Fibroblast of villous mesenchyme (primary cell): ENCODE results near the gene EIF5AL1. TPM values are rescaled to one million over a fixed set of nuclear protein-coding genes. Genes with fewer than 3 reads are reported as not detected.
"Not testable (repeated sequence)": the region's sequence is repeated elsewhere in the genome, so short reads cannot be mapped to it uniquely, and the experiment has no call there.

Source experiments
- DNase-seq: peaks from one replicate; pipeline ENCODE4 v3.0.0-alpha.2; 2010; ENCODE audit warnings: low read depth
- H3K4me3 ChIP-seq: 2 replicates; pipeline ENCODE4 v1.5.1; 2011; ENCODE audit warnings: low read depth, mild to moderate bottlenecking, low read length
- total RNA-seq: library from RNA; depleted of rRNA; stranded (reverse); fragments of >200 nt; gene quantifications from 2 replicates; pipeline ENCODE4 v1.2.3, GENCODE V29; 2012
- TF ChIP-seq, protein P1 (sequence below): IDR thresholded peaks from 2 replicates; pipeline ENCODE4 v1.5.1; 2012; ENCODE audit warnings: low read depth, mild to moderate bottlenecking, low read length; ENCODE audit not compliant: insufficient read depth

Gene EIF5AL1
- total RNA-seq, 1 donor: 0.86 TPM

DNA sequence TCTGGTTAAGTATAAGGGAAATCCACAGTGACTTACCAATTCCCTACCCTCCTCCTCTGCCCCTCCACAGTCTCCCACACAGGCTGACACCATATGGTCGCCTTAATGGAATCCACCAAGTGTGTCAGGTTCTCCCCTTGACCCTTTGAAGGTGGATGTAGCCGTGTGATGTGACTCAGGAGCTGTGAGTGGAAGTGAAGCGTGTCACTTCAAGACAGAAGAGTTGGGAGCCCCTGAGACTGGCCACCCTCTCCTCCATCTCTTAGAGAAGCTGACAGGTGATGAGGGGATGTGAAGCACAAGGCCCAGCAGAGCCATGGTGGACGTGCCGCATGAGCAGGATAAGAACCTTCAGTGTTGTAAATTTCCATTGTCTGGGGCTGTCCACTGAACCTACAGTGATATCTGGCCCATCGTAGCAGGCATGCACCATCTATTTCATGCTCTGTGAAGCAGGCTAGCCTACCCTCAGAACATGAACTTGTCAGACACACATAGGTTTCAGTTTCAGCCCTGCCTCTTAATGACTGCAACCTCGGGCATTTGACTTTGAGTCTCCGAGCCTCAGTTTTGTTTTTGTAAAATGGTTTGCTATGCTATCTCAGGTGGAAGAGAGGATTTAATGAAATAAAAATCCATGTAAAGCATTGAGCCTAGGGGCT, 12.8 kb downstream of the EIF5AL1 start:
- not testable (repeated sequence) for H3K4me3 ChIP-seq, DNase-seq

DNA sequence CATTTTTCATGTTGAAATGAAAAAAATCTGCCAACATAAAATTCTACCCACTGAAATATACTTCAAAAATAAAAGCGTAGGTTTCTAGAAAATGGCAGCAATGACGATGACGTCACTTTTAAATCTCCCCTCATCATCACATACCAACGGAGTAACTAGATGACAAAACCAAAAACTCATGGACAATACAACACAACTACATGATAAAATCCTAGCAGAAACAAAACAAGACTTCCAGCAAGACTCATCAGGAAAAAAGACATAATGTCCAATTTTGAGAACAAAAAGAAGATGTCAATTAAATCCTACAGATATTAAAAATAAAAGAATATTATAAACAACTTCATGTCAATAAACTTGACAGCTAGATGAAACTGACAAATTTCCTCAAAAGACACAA, 15.9 kb downstream of the EIF5AL1 start:
- DNase-seq, H3K4me3 ChIP-seq: not testable (repeated sequence)

DNA sequence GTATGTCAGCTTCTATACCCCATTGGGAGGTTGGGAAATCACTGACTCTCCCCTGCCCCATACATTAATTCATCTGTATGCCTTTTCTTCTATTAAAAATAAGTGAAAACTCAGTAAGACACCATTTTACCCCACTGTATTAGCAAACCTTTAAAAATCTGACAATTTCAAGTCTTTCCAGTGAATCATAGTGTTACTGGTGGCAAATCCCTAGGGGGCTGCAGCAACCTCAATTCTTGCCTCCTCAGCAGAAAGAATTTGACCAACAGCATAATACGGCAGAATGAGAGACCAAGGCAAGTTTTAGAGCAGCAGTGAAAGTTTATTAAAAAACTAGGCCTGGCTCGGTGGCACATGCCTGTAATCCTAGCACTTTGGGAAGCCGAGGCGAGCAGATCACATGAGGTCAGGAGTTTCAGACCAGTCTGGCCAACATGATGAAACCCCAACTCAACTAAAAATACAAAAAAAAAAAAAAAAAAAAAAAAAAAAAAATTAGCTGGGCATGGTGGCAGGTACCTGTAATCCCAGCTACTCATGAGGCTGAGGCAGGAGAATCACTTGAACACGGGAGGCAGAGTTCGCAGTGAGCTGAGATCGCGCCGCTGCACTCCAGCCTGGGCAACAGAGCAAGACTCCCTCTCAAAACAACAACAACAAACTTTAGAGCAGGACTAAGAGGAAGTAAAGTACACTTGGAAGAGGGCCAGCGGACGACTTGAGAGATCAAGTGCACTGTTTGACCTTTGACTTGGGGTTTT, 21.0 kb downstream of the EIF5AL1 start:
- not testable (repeated sequence) for H3K4me3 ChIP-seq, DNase-seq

DNA sequence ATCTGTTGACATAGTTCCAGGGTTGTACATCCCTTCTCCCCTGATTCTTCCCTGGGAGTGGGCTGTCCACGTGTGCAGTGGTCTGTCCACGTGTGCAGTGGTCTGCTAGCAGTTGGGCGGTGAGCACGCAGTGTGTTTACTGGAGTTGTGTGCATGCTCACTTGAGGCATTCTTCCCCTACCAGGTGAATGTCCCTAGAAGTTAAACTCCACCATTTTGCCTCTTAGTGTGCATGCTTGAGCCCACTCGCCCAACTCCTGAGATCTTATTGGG, 21.5 kb downstream of the EIF5AL1 start:
- not testable (repeated sequence) for H3K4me3 ChIP-seq, DNase-seq

DNA sequence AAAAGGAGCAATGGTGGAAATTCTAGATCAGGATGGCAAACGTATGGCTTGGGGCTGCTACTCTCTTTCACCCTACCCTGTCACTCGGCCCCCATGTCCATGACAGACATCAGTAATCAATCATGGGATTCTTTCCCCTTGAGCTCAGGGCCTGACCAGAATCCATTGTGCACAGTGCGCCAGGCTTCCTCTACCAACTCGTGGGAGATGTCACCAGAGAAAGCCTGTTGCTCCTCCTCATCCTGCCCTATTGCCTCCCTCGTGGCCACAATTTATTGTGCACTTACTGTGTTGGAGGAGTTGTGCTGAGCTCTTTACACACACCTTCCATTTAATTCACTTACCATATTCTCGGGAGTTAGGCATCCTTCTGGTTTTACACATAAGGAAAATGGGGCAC, 26.0 kb downstream of the EIF5AL1 start:
- not testable (repeated sequence) for DNase-seq, H3K4me3 ChIP-seq

DNA sequence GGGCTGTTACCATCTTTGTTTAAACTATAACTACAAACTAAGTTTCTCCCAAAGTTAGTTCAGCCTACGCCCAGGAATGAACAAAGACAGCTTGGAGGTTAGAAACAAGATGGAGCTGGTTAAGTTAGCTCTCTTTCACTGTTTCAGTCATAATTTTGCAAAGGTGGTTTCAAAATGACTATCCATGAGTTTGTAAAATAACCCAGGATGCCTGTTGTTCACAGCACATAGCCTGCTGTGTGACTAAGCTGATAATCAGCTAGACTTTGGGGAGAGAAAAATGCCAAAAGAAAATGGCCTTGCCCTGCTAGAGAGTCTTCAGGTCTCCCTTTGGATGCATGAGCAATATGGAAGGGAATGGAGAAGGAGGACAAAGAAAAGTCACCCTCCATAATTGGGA, 28.6 kb downstream of the EIF5AL1 start:
- DNase-seq, H3K4me3 ChIP-seq: not testable (repeated sequence)

DNA sequence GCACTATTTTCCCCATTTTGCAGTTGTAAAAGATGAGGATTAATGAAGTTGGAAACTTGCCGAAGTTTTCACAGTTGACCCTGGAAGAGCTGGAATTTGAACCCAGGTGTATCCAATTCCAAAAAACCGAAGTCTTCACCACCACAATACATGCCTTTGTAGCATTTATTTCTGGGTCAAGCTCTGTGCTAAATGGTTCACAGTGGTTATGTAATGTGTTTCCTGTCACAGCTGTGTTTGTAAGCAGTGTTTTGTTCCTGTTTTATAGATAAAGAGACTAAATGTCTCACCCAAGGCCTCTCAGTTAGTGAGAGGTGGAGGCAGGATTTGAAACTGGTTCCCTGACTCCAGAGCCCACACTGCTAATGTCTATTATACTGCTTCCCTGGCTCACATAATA, 30.3 kb downstream of the EIF5AL1 start:
- no peak for DNase-seq
- no peak overlapping the region for H3K4me3 ChIP-seq
- TF ChIP-seq, protein P1, sequence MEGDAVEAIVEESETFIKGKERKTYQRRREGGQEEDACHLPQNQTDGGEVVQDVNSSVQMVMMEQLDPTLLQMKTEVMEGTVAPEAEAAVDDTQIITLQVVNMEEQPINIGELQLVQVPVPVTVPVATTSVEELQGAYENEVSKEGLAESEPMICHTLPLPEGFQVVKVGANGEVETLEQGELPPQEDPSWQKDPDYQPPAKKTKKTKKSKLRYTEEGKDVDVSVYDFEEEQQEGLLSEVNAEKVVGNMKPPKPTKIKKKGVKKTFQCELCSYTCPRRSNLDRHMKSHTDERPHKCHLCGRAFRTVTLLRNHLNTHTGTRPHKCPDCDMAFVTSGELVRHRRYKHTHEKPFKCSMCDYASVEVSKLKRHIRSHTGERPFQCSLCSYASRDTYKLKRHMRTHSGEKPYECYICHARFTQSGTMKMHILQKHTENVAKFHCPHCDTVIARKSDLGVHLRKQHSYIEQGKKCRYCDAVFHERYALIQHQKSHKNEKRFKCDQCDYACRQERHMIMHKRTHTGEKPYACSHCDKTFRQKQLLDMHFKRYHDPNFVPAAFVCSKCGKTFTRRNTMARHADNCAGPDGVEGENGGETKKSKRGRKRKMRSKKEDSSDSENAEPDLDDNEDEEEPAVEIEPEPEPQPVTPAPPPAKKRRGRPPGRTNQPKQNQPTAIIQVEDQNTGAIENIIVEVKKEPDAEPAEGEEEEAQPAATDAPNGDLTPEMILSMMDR: no peak

DNA sequence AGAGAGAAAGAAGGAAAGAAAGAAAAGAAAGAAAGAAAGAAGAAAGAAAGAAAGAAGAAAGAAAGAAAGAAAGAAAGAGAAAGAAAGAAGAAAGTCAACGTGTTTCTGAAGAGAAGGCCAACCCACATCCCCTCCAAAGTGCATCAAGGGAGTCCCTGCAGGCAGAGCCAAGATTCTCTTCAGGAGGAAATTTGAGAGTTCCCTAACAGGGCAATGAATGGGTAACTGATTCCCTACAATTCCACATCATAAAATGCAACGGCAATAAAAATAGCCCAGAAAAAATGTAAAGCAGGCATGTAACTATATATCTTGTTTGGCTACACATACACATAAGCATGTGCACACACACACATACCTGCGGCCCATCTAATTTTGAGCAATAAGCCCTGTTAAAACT, 32.1 kb downstream of the EIF5AL1 start:
- not testable (repeated sequence) for H3K4me3 ChIP-seq, DNase-seq

DNA sequence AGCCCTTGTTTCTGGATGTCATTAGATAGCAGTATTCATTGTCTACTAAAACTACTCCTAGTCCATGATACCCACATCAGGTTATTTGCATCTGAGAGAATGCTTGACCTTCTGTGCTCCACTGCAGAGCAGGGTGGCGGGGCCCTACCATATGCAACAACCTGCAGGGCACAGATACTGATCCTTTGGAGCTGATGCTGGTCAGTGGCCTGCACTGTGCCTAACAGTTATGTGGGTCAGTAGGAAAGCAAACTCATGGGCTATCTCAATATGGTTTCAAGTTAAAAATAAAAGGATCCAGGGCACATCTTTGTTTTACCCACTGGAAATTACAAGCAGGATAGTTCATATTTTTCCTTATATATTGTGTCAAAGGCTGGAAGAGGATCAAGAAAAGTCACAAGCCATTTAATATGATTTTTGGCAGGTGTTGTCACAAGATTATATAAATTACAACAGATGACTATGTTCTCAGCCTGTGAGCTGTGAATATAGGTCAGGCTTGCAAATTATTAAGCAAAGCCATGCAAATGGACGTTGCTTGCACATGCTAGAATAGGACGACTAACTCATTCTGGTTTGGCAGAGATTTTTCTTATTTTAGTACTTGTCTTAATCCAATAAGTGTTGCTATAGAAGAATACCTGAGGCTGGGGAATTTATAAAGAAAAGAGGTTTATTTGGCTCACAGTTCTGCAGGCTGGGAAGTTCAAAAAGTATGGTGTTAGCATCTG, 32.8 kb downstream of the EIF5AL1 start:
- H3K4me3 ChIP-seq, DNase-seq: not testable (repeated sequence)

DNA sequence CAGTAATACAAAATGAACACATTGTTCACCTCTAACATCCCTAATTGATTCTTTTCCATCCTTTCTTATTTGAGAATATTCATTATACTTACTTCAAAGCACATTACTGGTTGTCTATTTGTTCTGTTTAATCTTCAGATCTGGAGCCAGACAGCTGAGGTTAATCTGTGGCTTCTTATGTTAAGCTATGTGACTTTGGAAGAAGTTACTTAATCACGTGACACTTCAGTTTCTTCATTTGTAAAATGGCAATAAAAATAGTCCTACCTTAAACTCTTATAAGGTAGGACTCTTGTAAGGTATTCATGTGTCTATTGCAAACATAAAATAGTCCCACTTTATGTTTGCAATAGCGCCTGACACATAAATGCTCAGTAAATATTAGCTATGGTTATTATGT, 34.8 kb downstream of the EIF5AL1 start:
- DNase-seq, H3K4me3 ChIP-seq: not testable (repeated sequence)

DNA sequence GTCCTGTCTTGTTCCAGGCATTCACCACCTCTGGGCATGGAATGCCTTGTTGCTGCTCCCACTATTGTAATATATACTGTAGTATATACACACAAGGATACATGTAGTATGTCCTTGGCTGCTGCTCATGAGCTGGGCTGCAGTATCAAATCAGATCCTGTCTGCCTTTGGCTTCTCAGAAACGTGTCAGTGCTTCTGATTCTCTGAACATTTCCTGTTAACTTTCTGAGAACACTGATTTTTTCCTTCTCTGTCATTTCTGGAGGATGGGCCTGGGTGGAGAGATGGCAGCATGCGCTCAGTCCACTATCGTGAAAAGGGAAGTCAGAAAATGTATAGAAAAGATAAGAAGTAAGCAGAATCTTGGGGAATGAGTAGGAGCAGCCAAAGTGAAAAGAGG, 35.6 kb downstream of the EIF5AL1 start:
- DNase-seq: no peak
- no peak overlapping the region for H3K4me3 ChIP-seq
- TF ChIP-seq, protein P1: no peak

DNA sequence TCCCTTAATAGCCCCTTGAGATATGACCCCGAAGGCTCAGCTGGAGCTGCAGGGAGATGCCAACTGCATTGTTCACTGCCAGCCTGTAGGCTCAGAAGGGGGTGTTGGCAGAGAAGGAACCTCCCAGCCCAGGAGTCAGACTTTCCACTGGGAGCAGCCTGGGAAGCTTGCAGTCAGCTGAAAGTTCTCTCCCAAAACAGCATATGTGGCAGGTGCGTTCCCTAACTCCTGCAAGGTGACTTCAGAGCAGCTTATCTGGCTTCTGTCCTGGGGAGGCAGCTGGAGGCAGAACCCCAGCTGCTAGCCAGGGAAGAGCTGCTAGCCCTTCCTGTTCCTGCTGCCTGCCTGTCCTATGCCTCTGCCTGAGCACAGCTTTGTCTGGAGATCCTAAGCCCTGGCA, 39.8 kb downstream of the EIF5AL1 start:
- H3K4me3 ChIP-seq: no peak overlapping the region
- TF ChIP-seq, protein P1: no peak
- DNase-seq: no peak
